ENCODE data around the gene SLC23A2. TPM values are rescaled to one million over a fixed set of nuclear protein-coding genes. Genes with fewer than 3 reads are reported as not detected.

SLC23A2 gene
- total and polyA plus RNA-seq, 4 donors: 9.1 to 48.4 (median 14.7) TPM

- no peaks in the 10 kb centered on the region for H3K36me3 ChIP-seq (ENCODE audit: control insufficient read depth in 4 of 4, insufficient read depth in 3 of 4, low read depth in 1 of 4, low read length in 3 of 4)
- DNase-seq (ENCODE audit: low spot score): no peak
- no peaks in the 10 kb centered on the region for H3K27me3 ChIP-seq (ENCODE audit: control insufficient read depth in 4 of 4, insufficient read depth in 4 of 4, low read length in 3 of 4)
- no peaks in the 10 kb centered on the region for H3K9me3 ChIP-seq (ENCODE audit: control insufficient read depth in 4 of 4, low read length in 3 of 4)
- H3K4me1 ChIP-seq (ENCODE audit: control insufficient read depth in 4 of 4, insufficient read depth in 4 of 4, low read length in 3 of 4): no peaks in the 10 kb centered on the region
- 90% methylated on average over 3 of the region's 3 CpGs for WGBS
- TF ChIP-seq SP1 (IDR thresholded peaks at IDR 0.05) (no peak), GABPA (IDR thresholded peaks at IDR 0.05 in 1 of 2, conservative IDR thresholded peaks at IDR 0.05 in 1 of 2) (no peak), CTCF (IDR thresholded peaks at IDR 0.05; ENCODE audit: low read depth, low read length, missing input control) (no peak), HNF4A (conservative IDR thresholded peaks at IDR 0.05) (no peak), YY1 (IDR thresholded peaks at IDR 0.05) (no peak)
- no peak overlapping the region for H3K4me3 ChIP-seq (ENCODE audit: low read depth in 1 of 3, low read length in 3 of 3)
- H3K27ac ChIP-seq (ENCODE audit: low read depth in 1 of 2, low read length in 2 of 2): no peak overlapping the region
- H3K9ac ChIP-seq (ENCODE audit: low read depth in 1 of 2, low read length in 2 of 2): no peak overlapping the region
These were observed 40.1 kb upstream of the SLC23A2 start for GRCh38 chr20:5041433-5041832.

GRCh38 chr20:5040345-5040744 is 39.0 kb upstream of the SLC23A2 start:
- no peaks in the 10 kb centered on the region for H3K27me3 ChIP-seq (ENCODE audit: control insufficient read depth in 4 of 4, insufficient read depth in 4 of 4, low read length in 3 of 4)
- no peaks in the 10 kb centered on the region for H3K9me3 ChIP-seq (ENCODE audit: control insufficient read depth in 4 of 4, low read length in 3 of 4)
- WGBS: 91% methylated on average over 4 of the region's 4 CpGs

More at GRCh38 chr20:5040345-5040744, 39.0 kb upstream of the SLC23A2 start:
- Histone ChIP-seq H3K4me3 (ENCODE audit: low read depth in 1 of 3, low read length in 3 of 3) (no peak overlapping the region), H3K4me1 (ENCODE audit: control insufficient read depth in 4 of 4, insufficient read depth in 4 of 4, low read length in 3 of 4) (no peaks in the 10 kb centered on the region), H3K27ac (ENCODE audit: low read depth in 1 of 2, low read length in 2 of 2) (no peak overlapping the region), H3K36me3 (ENCODE audit: control insufficient read depth in 4 of 4, insufficient read depth in 3 of 4, low read depth in 1 of 4, low read length in 3 of 4) (no peaks in the 10 kb centered on the region), H3K9ac (ENCODE audit: low read depth in 1 of 2, low read length in 2 of 2) (no peak overlapping the region)
- TF ChIP-seq CTCF (IDR thresholded peaks at IDR 0.05; ENCODE audit: low read depth, low read length, missing input control): no peak
- no peak for TF ChIP-seq ATF3 (IDR thresholded peaks at IDR 0.05)
- no peak for TF ChIP-seq RXRA (IDR thresholded peaks at IDR 0.05)
- TF ChIP-seq YY1 (IDR thresholded peaks at IDR 0.05): no peak
- TF ChIP-seq, protein P1, sequence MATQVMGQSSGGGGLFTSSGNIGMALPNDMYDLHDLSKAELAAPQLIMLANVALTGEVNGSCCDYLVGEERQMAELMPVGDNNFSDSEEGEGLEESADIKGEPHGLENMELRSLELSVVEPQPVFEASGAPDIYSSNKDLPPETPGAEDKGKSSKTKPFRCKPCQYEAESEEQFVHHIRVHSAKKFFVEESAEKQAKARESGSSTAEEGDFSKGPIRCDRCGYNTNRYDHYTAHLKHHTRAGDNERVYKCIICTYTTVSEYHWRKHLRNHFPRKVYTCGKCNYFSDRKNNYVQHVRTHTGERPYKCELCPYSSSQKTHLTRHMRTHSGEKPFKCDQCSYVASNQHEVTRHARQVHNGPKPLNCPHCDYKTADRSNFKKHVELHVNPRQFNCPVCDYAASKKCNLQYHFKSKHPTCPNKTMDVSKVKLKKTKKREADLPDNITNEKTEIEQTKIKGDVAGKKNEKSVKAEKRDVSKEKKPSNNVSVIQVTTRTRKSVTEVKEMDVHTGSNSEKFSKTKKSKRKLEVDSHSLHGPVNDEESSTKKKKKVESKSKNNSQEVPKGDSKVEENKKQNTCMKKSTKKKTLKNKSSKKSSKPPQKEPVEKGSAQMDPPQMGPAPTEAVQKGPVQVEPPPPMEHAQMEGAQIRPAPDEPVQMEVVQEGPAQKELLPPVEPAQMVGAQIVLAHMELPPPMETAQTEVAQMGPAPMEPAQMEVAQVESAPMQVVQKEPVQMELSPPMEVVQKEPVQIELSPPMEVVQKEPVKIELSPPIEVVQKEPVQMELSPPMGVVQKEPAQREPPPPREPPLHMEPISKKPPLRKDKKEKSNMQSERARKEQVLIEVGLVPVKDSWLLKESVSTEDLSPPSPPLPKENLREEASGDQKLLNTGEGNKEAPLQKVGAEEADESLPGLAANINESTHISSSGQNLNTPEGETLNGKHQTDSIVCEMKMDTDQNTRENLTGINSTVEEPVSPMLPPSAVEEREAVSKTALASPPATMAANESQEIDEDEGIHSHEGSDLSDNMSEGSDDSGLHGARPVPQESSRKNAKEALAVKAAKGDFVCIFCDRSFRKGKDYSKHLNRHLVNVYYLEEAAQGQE (IDR thresholded peaks at IDR 0.05): no peak
- TF ChIP-seq FOXA2 (IDR thresholded peaks at IDR 0.05): no peak
- TF ChIP-seq HNF4G (IDR thresholded peaks at IDR 0.05): no peak
- no peak for TF ChIP-seq TAF1 (conservative IDR thresholded peaks at IDR 0.05)
- TF ChIP-seq ZBTB33 (IDR thresholded peaks at IDR 0.05): no peak
- TF ChIP-seq, protein P2, sequence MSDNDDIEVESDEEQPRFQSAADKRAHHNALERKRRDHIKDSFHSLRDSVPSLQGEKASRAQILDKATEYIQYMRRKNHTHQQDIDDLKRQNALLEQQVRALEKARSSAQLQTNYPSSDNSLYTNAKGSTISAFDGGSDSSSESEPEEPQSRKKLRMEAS (IDR thresholded peaks at IDR 0.05): no peak
- TF ChIP-seq HNF4A (conservative IDR thresholded peaks at IDR 0.05): no peak
- TF ChIP-seq SP1 (IDR thresholded peaks at IDR 0.05): no peak
- TF ChIP-seq FOXA1 (IDR thresholded peaks at IDR 0.05): no peak
- TF ChIP-seq EGR1 (IDR thresholded peaks at IDR 0.05; ENCODE audit: low read depth in 2 of 2): no peak
- TF ChIP-seq NR2F2 (IDR thresholded peaks at IDR 0.05): no peak
- no peak for TF ChIP-seq RAD21 (IDR thresholded peaks at IDR 0.05)
- TF ChIP-seq JUND (IDR thresholded peaks at IDR 0.05): no peak
- TF ChIP-seq GABPA (IDR thresholded peaks at IDR 0.05 in 1 of 2, conservative IDR thresholded peaks at IDR 0.05 in 1 of 2): no peak
- no peak for DNase-seq (ENCODE audit: low spot score)

All from liver (tissue), 9 donors.